ENCODE measurements around the gene PTN.

The PTN gene

DNA sequence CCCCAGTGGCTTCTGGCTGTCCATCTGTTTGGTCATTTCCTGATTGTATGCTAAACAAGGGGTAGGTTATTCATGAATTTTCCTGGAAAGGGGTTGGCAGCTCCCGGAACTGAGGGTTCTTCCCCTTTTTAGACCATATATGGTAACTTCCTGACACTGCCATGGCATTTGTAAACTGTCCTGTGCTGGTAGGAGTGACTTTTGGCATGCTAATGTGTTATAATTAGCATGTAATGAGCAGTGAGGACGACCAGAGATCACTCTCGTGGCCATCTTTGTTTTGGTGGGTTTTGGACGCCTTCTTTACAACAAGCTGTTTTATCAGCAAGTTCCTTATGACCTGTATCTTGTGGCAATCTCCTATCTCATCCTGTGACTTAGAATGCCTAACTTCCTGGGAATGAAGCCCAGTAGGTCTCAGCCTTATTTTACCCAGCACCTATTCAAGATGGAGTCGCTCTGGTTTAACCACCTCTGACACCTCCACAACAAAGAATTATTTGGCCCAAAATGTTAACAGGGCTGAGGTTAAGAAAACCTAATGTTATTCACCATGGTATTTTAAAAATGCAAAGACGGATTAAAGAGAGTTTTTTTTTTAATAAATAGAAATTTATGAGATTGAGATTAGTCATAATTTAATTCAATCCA is 2.4 kb upstream of the PTN start:
- peak in 1 of 2 donors; percentile 7 for DNase-seq (ENCODE audit: low read depth in 2 of 2)
- no peak overlapping the region for H3K4me3 ChIP-seq (replicated peaks in 1 of 2; ENCODE audit: low read depth in 2 of 2, low read length in 2 of 2)
- TF ChIP-seq, protein P1, sequence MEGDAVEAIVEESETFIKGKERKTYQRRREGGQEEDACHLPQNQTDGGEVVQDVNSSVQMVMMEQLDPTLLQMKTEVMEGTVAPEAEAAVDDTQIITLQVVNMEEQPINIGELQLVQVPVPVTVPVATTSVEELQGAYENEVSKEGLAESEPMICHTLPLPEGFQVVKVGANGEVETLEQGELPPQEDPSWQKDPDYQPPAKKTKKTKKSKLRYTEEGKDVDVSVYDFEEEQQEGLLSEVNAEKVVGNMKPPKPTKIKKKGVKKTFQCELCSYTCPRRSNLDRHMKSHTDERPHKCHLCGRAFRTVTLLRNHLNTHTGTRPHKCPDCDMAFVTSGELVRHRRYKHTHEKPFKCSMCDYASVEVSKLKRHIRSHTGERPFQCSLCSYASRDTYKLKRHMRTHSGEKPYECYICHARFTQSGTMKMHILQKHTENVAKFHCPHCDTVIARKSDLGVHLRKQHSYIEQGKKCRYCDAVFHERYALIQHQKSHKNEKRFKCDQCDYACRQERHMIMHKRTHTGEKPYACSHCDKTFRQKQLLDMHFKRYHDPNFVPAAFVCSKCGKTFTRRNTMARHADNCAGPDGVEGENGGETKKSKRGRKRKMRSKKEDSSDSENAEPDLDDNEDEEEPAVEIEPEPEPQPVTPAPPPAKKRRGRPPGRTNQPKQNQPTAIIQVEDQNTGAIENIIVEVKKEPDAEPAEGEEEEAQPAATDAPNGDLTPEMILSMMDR (IDR thresholded peaks at IDR 0.05; ENCODE audit: low read depth, low read length), result no peak

DNA sequence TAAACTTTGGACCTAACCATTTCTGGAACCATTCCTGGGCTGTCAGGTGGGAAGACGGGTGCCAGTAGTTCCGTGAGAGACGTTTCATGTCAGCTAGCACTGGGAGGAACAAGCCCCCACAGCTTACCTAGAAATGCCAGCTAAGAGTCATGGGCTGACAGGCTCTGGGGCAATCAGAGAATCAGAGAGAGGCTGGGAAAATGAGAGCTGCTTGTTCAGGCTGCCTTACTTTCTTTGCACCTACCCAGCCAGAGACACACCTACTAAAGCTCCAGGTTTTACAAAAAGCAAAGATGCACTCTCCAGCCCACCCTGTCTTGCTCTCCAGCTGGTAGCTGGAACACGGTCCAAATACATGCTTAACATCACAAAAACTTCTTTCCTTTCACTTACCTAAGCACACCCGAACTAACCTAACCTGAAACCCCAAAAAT is 688 bp downstream of the PTN start:
- TF ChIP-seq, protein P1 (IDR thresholded peaks at IDR 0.05; ENCODE audit: low read depth, low read length), result no peak
- no peak for DNase-seq (ENCODE audit: low read depth in 2 of 2)
- peak overlapping the region; percentile 39 to 41 for H3K4me3 ChIP-seq (replicated peaks in 1 of 2; ENCODE audit: low read depth in 2 of 2, low read length in 2 of 2)

DNA sequence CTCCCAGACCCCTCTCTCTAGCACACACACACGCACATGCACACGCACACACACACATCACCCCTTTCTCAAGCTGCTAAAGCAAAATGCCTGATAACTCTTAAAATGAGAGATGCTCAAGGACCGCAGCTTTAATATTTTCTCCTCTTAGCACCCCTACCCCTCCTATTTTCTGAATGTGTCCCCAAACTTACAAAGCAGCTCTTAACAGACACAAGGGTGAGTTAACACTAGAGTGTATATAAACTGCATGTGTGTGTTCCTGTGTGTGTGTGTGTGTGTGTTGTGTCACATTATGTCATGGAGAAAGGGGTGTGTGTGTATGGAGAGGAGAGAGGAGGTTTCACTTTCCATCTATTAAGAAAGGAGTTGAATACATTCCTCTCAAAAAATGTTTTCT is 1.3 kb downstream of the PTN start:
- TF ChIP-seq, protein P1 (IDR thresholded peaks at IDR 0.05; ENCODE audit: low read depth, low read length), result no peak
- no peak overlapping the region for H3K4me3 ChIP-seq (replicated peaks in 1 of 2; ENCODE audit: low read depth in 2 of 2, low read length in 2 of 2)
- DNase-seq (ENCODE audit: low read depth in 2 of 2), result peak; percentile 18

DNA sequence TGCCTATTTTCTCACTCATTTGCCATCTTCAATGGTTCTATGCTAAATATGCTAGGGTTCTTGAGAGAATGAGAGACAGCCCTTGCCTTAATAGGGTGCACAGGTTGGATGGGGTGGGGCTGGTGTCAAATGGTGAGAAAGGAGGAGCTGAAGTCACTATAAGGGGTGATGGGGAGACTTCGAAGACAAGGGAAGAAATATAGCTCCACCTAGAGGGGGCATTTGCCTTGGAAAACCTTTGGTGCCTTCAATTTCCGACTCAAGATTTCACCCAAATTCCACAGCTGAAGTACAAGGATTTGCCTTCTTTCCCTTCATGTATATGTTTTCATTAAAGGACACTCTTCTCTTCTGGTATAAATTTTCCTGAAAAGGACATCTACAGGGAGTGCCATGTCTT is 5.6 kb downstream of the PTN start:
- H3K4me3 ChIP-seq (replicated peaks in 1 of 2; ENCODE audit: low read depth in 2 of 2, low read length in 2 of 2), result no peak overlapping the region
- DNase-seq (ENCODE audit: low read depth in 2 of 2), result no peak
- TF ChIP-seq, protein P1 (IDR thresholded peaks at IDR 0.05; ENCODE audit: low read depth, low read length), result no peak

DNA sequence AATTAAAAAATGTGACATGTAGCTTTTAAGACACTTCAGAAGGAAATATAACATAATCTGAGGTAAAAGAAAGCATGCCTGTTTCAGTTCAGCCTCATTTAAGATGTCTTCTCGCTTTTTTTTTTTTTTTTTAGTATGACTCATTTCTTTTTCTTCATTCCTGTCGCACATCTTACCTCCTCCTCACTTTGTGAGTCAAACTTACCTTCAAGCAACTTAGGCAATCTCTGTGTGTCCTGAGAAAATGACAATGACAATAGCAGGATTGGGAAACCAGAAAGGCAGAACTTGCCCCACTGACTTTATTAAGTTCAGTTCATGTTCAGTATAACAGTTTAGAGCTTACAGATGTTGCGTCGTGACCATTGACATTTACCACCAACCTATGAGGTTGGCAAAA is 7.7 kb downstream of the PTN start:
- no peak overlapping the region for H3K4me3 ChIP-seq (replicated peaks in 1 of 2; ENCODE audit: low read depth in 2 of 2, low read length in 2 of 2)
- peak in 1 of 2 donors; percentile 14 for DNase-seq (ENCODE audit: low read depth in 2 of 2)
- TF ChIP-seq, protein P1 (IDR thresholded peaks at IDR 0.05; ENCODE audit: low read depth, low read length), result no peak

DNA sequence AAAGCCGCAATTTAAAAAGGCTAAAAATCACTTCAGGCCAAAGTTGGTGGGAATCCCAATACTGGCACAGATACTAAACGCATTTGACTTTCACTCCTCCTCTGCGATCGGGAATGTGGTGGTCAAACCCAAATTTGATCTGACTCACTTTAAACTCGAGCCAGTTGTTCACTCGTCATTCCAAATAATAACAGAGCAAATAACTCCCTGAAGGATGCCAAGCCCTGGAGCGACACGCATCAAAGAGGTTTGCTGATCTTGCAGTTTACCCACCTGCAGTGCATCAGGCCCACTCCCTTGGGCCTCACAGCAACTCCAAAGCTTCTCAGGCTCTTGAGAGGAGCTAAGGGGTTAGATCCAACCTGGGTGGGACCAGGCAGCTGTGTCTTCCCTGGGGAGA is 12.2 kb downstream of the PTN start:
- no peak for DNase-seq (ENCODE audit: low read depth in 2 of 2)
- TF ChIP-seq, protein P1 (IDR thresholded peaks at IDR 0.05; ENCODE audit: low read depth, low read length), result no peak
- no peak overlapping the region for H3K4me3 ChIP-seq (replicated peaks in 1 of 2; ENCODE audit: low read depth in 2 of 2, low read length in 2 of 2)

DNA sequence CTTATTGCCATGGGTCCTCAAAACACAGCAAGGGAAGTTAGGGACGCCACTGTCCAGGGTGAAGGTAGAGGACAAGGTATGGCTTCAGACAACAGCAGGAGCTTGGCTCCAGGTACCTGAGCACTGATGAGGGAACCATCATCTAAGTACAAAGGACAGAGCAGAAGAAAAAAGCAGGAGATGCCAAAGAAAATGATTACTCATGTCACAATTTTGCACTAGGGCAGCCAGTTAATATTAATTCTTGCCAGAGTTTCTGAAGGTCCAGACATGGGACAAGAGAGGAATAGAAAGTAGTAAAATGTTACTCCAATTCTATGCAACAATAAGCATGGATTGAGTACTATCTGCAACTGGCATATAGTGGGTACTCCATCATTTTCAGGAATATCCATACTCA is 14.1 kb downstream of the PTN start:
- DNase-seq (ENCODE audit: low read depth in 2 of 2), result peak in 1 of 2 donors; percentile 5
- H3K4me3 ChIP-seq (replicated peaks in 1 of 2; ENCODE audit: low read depth in 2 of 2, low read length in 2 of 2), result no peak overlapping the region
- TF ChIP-seq, protein P1 (IDR thresholded peaks at IDR 0.05; ENCODE audit: low read depth, low read length), result no peak
